CD4-positive, alpha-beta memory T cell (primary cell): ENCODE measurements around the gene ATP6V1C2. TPM values are rescaled to one million over a fixed set of nuclear protein-coding genes. Genes with fewer than 3 reads are reported as not detected.

Experiments
- CTCF ChIA-PET: fragments of 350-600 bp; sonication (Branson Sonifier 250); formaldehyde crosslinking; loops from one replicate; lab custom pipeline; 2021; ENCODE audit warnings: inconsistent platforms; ENCODE audit not compliant: partially characterized antibody; lab: Charles Lee
- POLR2A ChIA-PET: fragments of 350-600 bp; sonication (Branson Sonifier 250); formaldehyde crosslinking; loops from one replicate; lab custom pipeline; 2021; ENCODE audit not compliant: partially characterized antibody; lab: Charles Lee
- DNase-seq, 5 donors: peaks; one replicate each; pipeline versions ENCODE4 v3.0.0 to v3.0.0-alpha.2; 2020 to 2022; ENCODE audit warnings: mixed read lengths in 1 of 5
- H3K27ac ChIP-seq: one replicate; pipeline ENCODE4 v1.7.0; 2013; ENCODE audit warnings: low read depth, low read length
- H3K27me3 ChIP-seq: 2 replicates; pipeline ENCODE4 v1.7.0; 2013; ENCODE audit warnings: mild to moderate bottlenecking, low read length, moderate library complexity; ENCODE audit not compliant: insufficient read depth
- H3K36me3 ChIP-seq: 2 replicates; pipeline ENCODE4 v1.7.0; 2013; ENCODE audit warnings: mild to moderate bottlenecking, low read length, moderate library complexity; ENCODE audit not compliant: insufficient read depth
- H3K4me1 ChIP-seq: 2 replicates; pipeline ENCODE4 v1.7.0; 2013; ENCODE audit warnings: mild to moderate bottlenecking, low read length, moderate library complexity; ENCODE audit not compliant: insufficient read depth
- H3K4me3 ChIP-seq, 2 donors: one replicate each; pipeline ENCODE4 v1.7.0; 2013; ENCODE audit warnings: low read length in 2 of 2, mild to moderate bottlenecking in 1 of 2
- H3K9me3 ChIP-seq, 2 donors: one replicate each; pipeline ENCODE4 v1.7.0; 2013; ENCODE audit warnings: low read length in 2 of 2, control low read depth in 1 of 2; ENCODE audit not compliant: control insufficient read depth in 1 of 2
- H3K27ac Mint-ChIP-seq, 7 donors: one replicate each; pipeline ENCODE4 v1.8.0; 2020 to 2021; ENCODE audit warnings: mixed read lengths in 7 of 7, mild to moderate bottlenecking in 6 of 7, inconsistent platforms in 3 of 7, moderate library complexity in 3 of 7
- H3K27me3 Mint-ChIP-seq, 2 donors: one replicate each; pipeline ENCODE4 v1.8.0; 2020 to 2021; ENCODE audit warnings: mixed read lengths in 2 of 2
- H3K36me3 Mint-ChIP-seq, 2 donors: one replicate each; pipeline ENCODE4 v1.8.0; 2020 to 2021; ENCODE audit warnings: mixed read lengths in 2 of 2, inconsistent platforms in 1 of 2, mild to moderate bottlenecking in 1 of 2
- H3K4me1 Mint-ChIP-seq, 4 donors: one replicate each; pipeline ENCODE4 v1.8.0; 2020 to 2021; ENCODE audit warnings: mixed read lengths in 4 of 4, mild to moderate bottlenecking in 1 of 4
- H3K4me3 Mint-ChIP-seq, 8 donors: one replicate each; pipeline ENCODE4 v1.8.0; 2020 to 2021; ENCODE audit warnings: mixed read lengths in 8 of 8, mild to moderate bottlenecking in 7 of 8, moderate library complexity in 6 of 8, inconsistent platforms in 3 of 8
- H3K9me3 Mint-ChIP-seq, 8 donors: one replicate each; pipeline ENCODE4 v1.8.0; 2020 to 2021; ENCODE audit warnings: mixed read lengths in 8 of 8, mild to moderate bottlenecking in 5 of 8, inconsistent platforms in 3 of 8, moderate library complexity in 1 of 8
- intact Hi-C: fragments of 100-400 bp; cut with micrococcal nuclease; formaldehyde crosslinking; loops from one replicate; pipeline ENCODE4 v1.15.1; 2023
- polyA plus RNA-seq, 2 donors: library from polyadenylated mRNA; unstranded; fragments of 300-500 nt; fragmentation: Illumina TruSeq; gene quantifications; one replicate each; pipeline ENCODE4 v1.2.3, GENCODE V29; 2021
- total RNA-seq, 2 experiments: library from RNA; stranded (reverse); gene quantifications; one replicate each; pipeline ENCODE4 v1.2.3, GENCODE V29; 2021

ATP6V1C2 gene
- total and polyA plus RNA-seq, 4 experiments from 2014 or later, result 0.17 to 0.20 TPM; not detected in 2

- H3K4me3 Mint-ChIP-seq, result no peak overlapping the region
- H3K27me3 Mint-ChIP-seq, result no peaks in the 10 kb centered on the region
- Histone ChIP-seq H3K9me3 (no peaks in the 10 kb centered on the region), H3K27ac (peak overlapping the region; percentile 81), H3K36me3 (peaks cover 3% of the 10 kb centered on the region), H3K4me3 (peak overlapping the region; percentile 27 to 87), H3K27me3 (no peaks in the 10 kb centered on the region), H3K4me1 (peaks cover 31% of the 10 kb centered on the region)
- intact Hi-C loops, result no loop called here
- peaks cover 0 to 9% of the 10 kb centered on the region in 2 donors for H3K36me3 Mint-ChIP-seq
- H3K4me1 Mint-ChIP-seq, result peaks cover 0 to 13% (median 10%) of the 10 kb centered on the region in 4 donors
- ChIA-PET CTCF (interaction anchor here (0.8 to 1.5 kb wide), 4 partner anchors 11 to 1055 kb away, joined by 3 to 4 read pairs (median 3); no protein-coding TSS in a partner anchor), POLR2A (interaction anchor here (0.6 to 1.9 kb wide), 5 partner anchors 14 to 436 kb away, joined by 3 to 8 read pairs (median 3); partner anchors contain the start of genes ODC1 and PDIA6)
- H3K9me3 Mint-ChIP-seq, result peaks cover 0 to 6% (median 0%) of the 10 kb centered on the region in 8 donors
- no peak overlapping the region for H3K27ac Mint-ChIP-seq
- DNase-seq, result peak in 1 of 5 donors; percentile 13
Measured at GRCh38 chr2:10688921-10689807, 32.3 kb upstream of the ATP6V1C2 start.

DNA sequence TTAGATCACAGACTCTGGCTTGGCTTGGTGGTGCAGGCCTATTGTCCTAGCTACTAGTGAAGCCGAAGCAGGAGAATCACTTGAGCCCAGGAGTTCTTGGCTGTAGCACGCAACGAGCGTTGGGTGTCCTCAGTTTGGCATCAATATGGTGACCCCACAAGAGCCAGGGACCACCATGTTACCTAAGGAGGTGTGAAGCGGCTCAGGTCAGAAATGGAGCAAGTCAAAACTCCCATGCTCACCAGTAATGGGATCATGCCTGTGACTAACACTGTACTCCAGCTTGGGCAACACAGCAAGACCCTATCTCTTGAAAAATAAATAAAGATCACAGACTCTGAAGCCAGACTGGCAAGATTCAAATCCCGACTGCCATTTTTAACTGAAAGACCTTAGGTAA lies 29.9 kb upstream of the ATP6V1C2 start:
- Mint-ChIP-seq H3K27ac (peak overlapping the region in 4 of 7 donors; percentile 48 to 90 (median 82)), H3K36me3 (peaks cover 0 to 7% of the 10 kb centered on the region in 2 donors), H3K4me1 (peaks cover 2 to 13% (median 8%) of the 10 kb centered on the region in 4 donors), H3K4me3 (peak overlapping the region in 2 of 8 donors; percentile 45 to 86), H3K27me3 (no peaks in the 10 kb centered on the region), H3K9me3 (peaks cover 0 to 6% (median 0%) of the 10 kb centered on the region in 8 donors)
- CTCF ChIA-PET, result no interaction called here
- Histone ChIP-seq H3K27me3 (no peaks in the 10 kb centered on the region), H3K36me3 (no peaks in the 10 kb centered on the region), H3K27ac (no peak overlapping the region), H3K9me3 (no peaks in the 10 kb centered on the region), H3K4me1 (peaks cover 28% of the 10 kb centered on the region), H3K4me3 (no peak overlapping the region)
- intact Hi-C loops, result no loop called here
- POLR2A ChIA-PET, result no interaction called here
- DNase-seq, result no peak

DNA sequence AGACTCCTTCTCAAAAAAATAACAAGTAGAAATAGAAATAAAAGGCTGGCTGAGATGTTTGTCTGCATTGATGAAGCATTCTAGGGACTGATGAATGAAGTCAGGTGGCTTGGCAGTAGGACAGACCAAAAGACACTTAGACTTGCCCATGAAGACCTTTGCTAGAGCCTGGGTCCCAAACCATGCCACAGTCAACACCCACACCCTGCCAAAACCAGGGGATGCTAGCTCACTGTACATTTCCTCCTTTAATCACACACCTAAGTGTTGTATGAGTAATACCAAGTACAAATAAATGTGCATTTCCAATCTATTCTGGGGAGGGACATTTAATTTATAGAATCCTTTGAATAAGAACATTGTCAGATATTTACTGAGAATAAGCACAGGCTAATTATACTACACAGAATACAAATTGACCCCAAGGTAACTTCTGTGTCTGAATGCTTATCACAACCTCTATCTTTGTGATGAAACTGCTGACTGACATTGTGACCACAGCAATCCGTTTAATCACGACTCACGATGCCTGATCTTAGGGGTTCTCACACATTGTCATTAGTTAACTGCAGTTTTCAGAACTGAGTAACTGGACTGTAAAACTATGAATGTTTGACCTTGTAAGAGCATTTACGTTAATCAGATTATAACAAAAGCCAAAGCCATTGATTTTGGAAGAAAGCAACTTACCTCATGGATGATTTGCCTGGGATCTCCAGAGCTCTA lies 21.2 kb upstream of the ATP6V1C2 start:
- Histone ChIP-seq H3K4me1 (no peaks in the 10 kb centered on the region), H3K9me3 (no peaks in the 10 kb centered on the region), H3K4me3 (no peak overlapping the region), H3K27me3 (no peaks in the 10 kb centered on the region), H3K36me3 (no peaks in the 10 kb centered on the region), H3K27ac (no peak overlapping the region)
- CTCF ChIA-PET, result no interaction called here
- H3K4me1 Mint-ChIP-seq, result no peaks in the 10 kb centered on the region
- H3K36me3 Mint-ChIP-seq, result no peaks in the 10 kb centered on the region
- intact Hi-C loops, result no loop called here
- POLR2A ChIA-PET, result no interaction called here
- H3K4me3 Mint-ChIP-seq, result no peak overlapping the region
- H3K9me3 Mint-ChIP-seq, result peaks cover 0 to 1% (median 0%) of the 10 kb centered on the region in 8 donors
- peaks cover 2 to 3% of the 10 kb centered on the region in 2 donors for H3K27me3 Mint-ChIP-seq
- no peak overlapping the region for H3K27ac Mint-ChIP-seq
- no peak for DNase-seq

GRCh38 chr2:10704034-10704594 lies 17.3 kb upstream of the ATP6V1C2 start:
- ChIA-PET POLR2A (no interaction called here), CTCF (interaction anchor here (0.6 kb wide), 1 partner anchor 10 kb away, joined by 3 read pairs; no protein-coding TSS in a partner anchor)
- DNase-seq, result no peak
- no peak overlapping the region for H3K27ac ChIP-seq
- no peaks in the 10 kb centered on the region for H3K4me1 ChIP-seq
- no peak overlapping the region for H3K4me3 ChIP-seq
- Mint-ChIP-seq H3K27me3 (peaks cover 7 to 29% of the 10 kb centered on the region in 2 donors), H3K4me3 (no peak overlapping the region), H3K4me1 (no peaks in the 10 kb centered on the region), H3K36me3 (no peaks in the 10 kb centered on the region), H3K27ac (no peak overlapping the region), H3K9me3 (peaks cover 0 to 1% (median 0%) of the 10 kb centered on the region in 8 donors)
- no peaks in the 10 kb centered on the region for H3K9me3 ChIP-seq
- intact Hi-C loops, result no loop called here
- H3K36me3 ChIP-seq, result no peaks in the 10 kb centered on the region
- no peaks in the 10 kb centered on the region for H3K27me3 ChIP-seq

- no peak overlapping the region for H3K27ac Mint-ChIP-seq
- H3K36me3 Mint-ChIP-seq, result no peaks in the 10 kb centered on the region
- ChIA-PET POLR2A (no interaction called here), CTCF (no interaction called here)
- peaks cover 0 to 1% (median 0%) of the 10 kb centered on the region in 4 donors for H3K4me1 Mint-ChIP-seq
- Histone ChIP-seq H3K4me1 (no peaks in the 10 kb centered on the region), H3K27ac (no peak overlapping the region), H3K27me3 (no peaks in the 10 kb centered on the region), H3K9me3 (no peaks in the 10 kb centered on the region), H3K4me3 (no peak overlapping the region), H3K36me3 (no peaks in the 10 kb centered on the region)
- intact Hi-C loops, result no loop called here
- peaks cover 15 to 31% of the 10 kb centered on the region in 2 donors for H3K27me3 Mint-ChIP-seq
- H3K4me3 Mint-ChIP-seq, result no peak overlapping the region
- no peak for DNase-seq
- H3K9me3 Mint-ChIP-seq, result peaks cover 0 to 1% (median 0%) of the 10 kb centered on the region in 8 donors
Measured at GRCh38 chr2:10706033-10706432, 15.4 kb upstream of the ATP6V1C2 start.

GRCh38 chr2:10707831-10708230 lies 13.6 kb upstream of the ATP6V1C2 start:
- intact Hi-C loops, result no loop called here
- ChIA-PET CTCF (no interaction called here), POLR2A (no interaction called here)
- Mint-ChIP-seq H3K4me1 (peaks cover 3 to 7% (median 5%) of the 10 kb centered on the region in 4 donors), H3K27me3 (peaks cover 15 to 33% of the 10 kb centered on the region in 2 donors), H3K4me3 (no peak overlapping the region), H3K36me3 (no peaks in the 10 kb centered on the region), H3K9me3 (peaks cover 0 to 1% (median 0%) of the 10 kb centered on the region in 8 donors), H3K27ac (no peak overlapping the region)
- no peak for DNase-seq
- Histone ChIP-seq H3K27ac (no peak overlapping the region), H3K4me1 (no peaks in the 10 kb centered on the region), H3K4me3 (no peak overlapping the region), H3K9me3 (no peaks in the 10 kb centered on the region), H3K27me3 (no peaks in the 10 kb centered on the region), H3K36me3 (no peaks in the 10 kb centered on the region)
